Ascending aorta (tissue), 2 donors: Measurements from ENCODE around the gene EML5. TPM values are rescaled to one million over a fixed set of nuclear protein-coding genes. Genes with fewer than 3 reads are reported as not detected.

ENCODE experiments used
- DNase-seq, 2 donors: peaks; one replicate each; pipeline ENCODE4 v3.0.0-alpha.2; 2019; ENCODE audit warnings: low spot score in 2 of 2
- H3K27ac ChIP-seq, 2 donors: fragments of 200-600 bp; sonication (generic); one replicate each; pipeline ENCODE4 v1.5.1; 2016 to 2017; ENCODE audit warnings: mild to moderate bottlenecking in 1 of 2
- H3K27me3 ChIP-seq: fragments of 200-600 bp; sonication (generic); one replicate; pipeline ENCODE4 v1.5.1; 2017
- H3K36me3 ChIP-seq, 2 donors: fragments of 200-600 bp; sonication (generic); one replicate each; pipeline ENCODE4 v1.5.1; 2016
- H3K4me1 ChIP-seq, 2 donors: fragments of 200-600 bp; sonication (generic); one replicate each; pipeline ENCODE4 v1.5.1; 2016 to 2017; ENCODE audit warnings: mild to moderate bottlenecking in 1 of 2
- H3K4me3 ChIP-seq, 2 donors: fragments of 200-600 bp; sonication (generic); one replicate each; pipeline ENCODE4 v1.5.1; 2016 to 2017; ENCODE audit warnings: mild to moderate bottlenecking in 1 of 2
- H3K9me3 ChIP-seq, 2 donors: fragments of 200-600 bp; sonication (generic); one replicate each; pipeline ENCODE4 v1.5.1; 2016
- intact Hi-C: fragments of 100-400 bp; cut with DNase I; formaldehyde crosslinking; loops from one replicate; pipeline ENCODE4 v1.15.1; 2023
- total RNA-seq: library from RNA; depleted of rRNA; stranded (reverse); fragments of >200 nt; gene quantifications from one replicate; pipeline ENCODE4 v1.1.0, GENCODE V29; 2016
- TF ChIP-seq, protein P1 (sequence below), 3 experiments: fragments of 200-600 bp in 2 of 3; fragments of 450-650 bp in 1 of 3; sonication (generic) in 2 of 3; IDR thresholded peaks; one replicate each; pipeline ENCODE4 v1.5.1; 2016 to 2019; ENCODE audit warnings: antibody characterized with exemption in 3 of 3, mild to moderate bottlenecking in 1 of 3, moderate library complexity in 1 of 3

The EML5 gene
- total RNA-seq, 1 donor from 2014 or later = 0.21 TPM

DNA sequence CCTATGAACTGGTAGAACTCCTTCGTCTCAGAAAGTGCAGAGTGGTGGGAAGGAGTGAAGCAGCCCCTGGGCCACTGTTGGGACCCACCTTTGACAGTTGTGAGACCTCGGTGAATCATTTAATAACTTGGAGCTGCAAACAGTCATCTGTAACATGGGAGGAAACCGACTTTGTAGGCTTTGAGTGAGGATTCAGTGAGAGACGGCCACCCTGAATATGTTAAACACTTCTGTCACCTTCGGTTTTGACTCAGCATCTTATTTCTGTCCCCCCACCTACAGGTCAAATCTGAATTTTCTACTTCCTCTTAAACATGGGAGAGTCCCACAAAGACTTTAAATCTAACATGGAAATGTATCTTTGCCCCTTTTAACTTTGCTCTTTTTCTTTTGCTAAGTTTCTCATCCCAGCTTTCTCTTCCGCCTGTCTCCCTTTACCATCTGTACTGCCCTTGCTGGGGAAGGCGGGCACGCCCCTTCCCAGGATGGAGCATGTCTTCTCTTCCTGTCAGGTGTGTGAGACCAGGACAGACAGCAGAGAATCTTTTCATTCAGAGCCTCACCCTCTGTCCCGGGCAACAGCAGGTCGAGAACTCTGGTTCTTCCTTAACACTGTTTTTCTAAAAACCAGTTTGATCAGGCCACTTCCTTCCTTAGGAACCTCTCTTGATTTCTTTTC lies 192.9 kb downstream of the EML5 start:
- TF ChIP-seq, protein P1, sequence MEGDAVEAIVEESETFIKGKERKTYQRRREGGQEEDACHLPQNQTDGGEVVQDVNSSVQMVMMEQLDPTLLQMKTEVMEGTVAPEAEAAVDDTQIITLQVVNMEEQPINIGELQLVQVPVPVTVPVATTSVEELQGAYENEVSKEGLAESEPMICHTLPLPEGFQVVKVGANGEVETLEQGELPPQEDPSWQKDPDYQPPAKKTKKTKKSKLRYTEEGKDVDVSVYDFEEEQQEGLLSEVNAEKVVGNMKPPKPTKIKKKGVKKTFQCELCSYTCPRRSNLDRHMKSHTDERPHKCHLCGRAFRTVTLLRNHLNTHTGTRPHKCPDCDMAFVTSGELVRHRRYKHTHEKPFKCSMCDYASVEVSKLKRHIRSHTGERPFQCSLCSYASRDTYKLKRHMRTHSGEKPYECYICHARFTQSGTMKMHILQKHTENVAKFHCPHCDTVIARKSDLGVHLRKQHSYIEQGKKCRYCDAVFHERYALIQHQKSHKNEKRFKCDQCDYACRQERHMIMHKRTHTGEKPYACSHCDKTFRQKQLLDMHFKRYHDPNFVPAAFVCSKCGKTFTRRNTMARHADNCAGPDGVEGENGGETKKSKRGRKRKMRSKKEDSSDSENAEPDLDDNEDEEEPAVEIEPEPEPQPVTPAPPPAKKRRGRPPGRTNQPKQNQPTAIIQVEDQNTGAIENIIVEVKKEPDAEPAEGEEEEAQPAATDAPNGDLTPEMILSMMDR (IDR thresholded peaks at IDR 0.05) = no peak
- no peak overlapping the region for H3K27ac ChIP-seq
- no peaks in the 10 kb centered on the region for H3K27me3 ChIP-seq
- peaks cover 73 to 78% of the 10 kb centered on the region in 2 donors for H3K36me3 ChIP-seq
- no peak for DNase-seq
- intact Hi-C loops = no loop called here
- H3K4me1 ChIP-seq = no peaks in the 10 kb centered on the region
- no peaks in the 10 kb centered on the region for H3K9me3 ChIP-seq
- no peak overlapping the region for H3K4me3 ChIP-seq

DNA sequence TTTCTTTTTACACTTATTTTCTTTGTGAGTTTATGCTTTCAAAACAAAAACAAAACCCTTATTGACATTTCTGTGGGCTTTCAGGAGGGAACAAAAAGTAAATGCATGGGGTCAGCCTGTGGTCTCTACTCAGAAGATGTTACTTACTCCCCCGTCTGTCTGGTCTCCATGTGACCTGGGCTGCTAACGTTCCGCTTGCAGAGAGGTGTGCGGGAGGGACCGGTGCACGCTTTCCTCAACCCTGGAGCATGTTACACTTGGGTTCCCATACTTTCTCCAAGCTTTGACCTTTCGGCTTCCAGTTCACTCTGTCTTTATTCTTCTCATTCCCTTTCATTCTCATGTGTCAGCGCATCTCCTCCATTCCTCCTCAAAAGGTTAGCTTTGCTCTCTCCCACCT lies 193.4 kb downstream of the EML5 start:
- intact Hi-C loops = no loop called here
- H3K27ac ChIP-seq = no peak overlapping the region
- no peak overlapping the region for H3K4me3 ChIP-seq
- H3K4me1 ChIP-seq = no peaks in the 10 kb centered on the region
- H3K36me3 ChIP-seq = peaks cover 71 to 74% of the 10 kb centered on the region in 2 donors
- DNase-seq = no peak
- no peaks in the 10 kb centered on the region for H3K27me3 ChIP-seq
- no peaks in the 10 kb centered on the region for H3K9me3 ChIP-seq
- TF ChIP-seq, protein P1 (IDR thresholded peaks at IDR 0.05) = no peak

DNA sequence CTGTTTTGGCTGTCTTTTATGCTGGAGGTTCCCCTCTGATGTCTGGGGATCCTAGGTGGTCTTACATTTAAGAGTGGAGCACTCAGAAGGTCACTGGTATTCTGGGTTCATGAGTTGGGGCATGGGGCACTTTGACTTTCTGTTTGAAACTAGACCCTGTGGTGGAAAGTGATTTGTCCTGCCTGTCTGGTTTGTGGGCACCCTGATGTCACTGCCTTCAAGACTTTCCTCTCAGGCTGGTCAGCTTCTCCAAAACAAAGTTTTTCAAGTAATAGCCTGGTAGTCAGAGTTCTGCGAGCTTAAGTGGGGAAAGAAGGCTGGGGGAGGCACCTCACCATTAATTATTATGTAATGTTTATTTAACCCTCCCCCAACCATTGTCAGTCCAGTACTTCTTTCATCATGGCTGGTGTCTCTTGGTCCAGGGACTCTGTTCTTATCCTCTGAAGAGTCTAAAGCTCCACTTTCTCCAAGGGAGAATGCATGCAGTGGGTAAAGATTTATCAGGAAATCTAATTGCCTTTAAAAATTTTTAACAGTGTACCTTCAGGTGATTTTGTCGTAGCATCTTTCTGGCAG lies 194.6 kb downstream of the EML5 start:
- H3K36me3 ChIP-seq = peaks cover 61 to 65% of the 10 kb centered on the region in 2 donors
- DNase-seq = no peak
- H3K9me3 ChIP-seq = no peaks in the 10 kb centered on the region
- no peak overlapping the region for H3K27ac ChIP-seq
- H3K27me3 ChIP-seq = no peaks in the 10 kb centered on the region
- intact Hi-C loops = no loop called here
- TF ChIP-seq, protein P1 (IDR thresholded peaks at IDR 0.05) = no peak
- H3K4me1 ChIP-seq = no peaks in the 10 kb centered on the region
- H3K4me3 ChIP-seq = no peak overlapping the region

DNA sequence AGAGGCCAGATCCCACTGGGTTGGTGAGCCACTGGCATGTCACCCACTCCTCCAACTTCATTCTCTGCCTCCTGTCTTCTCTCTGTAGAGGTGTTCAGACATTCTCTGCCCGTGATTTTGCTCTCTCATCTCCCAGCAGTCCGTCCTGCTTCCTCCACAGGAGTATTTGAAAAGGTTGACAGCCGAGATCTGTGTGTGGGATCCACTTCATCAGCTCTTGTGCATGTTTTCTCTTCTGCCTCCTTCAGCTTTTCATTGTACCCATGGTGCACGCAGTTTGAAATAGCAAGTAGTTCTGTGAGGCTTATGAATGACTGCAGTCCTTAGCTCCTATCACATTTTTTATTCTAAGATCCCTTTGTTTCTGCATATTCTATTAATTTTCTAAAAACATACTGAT lies 195.2 kb downstream of the EML5 start:
- TF ChIP-seq, protein P1 (IDR thresholded peaks at IDR 0.05) = no peak
- H3K4me3 ChIP-seq = no peak overlapping the region
- H3K4me1 ChIP-seq = no peaks in the 10 kb centered on the region
- H3K27ac ChIP-seq = no peak overlapping the region
- no peaks in the 10 kb centered on the region for H3K27me3 ChIP-seq
- intact Hi-C loops = no loop called here
- peaks cover 55 to 63% of the 10 kb centered on the region in 2 donors for H3K36me3 ChIP-seq
- no peaks in the 10 kb centered on the region for H3K9me3 ChIP-seq
- DNase-seq = no peak

DNA sequence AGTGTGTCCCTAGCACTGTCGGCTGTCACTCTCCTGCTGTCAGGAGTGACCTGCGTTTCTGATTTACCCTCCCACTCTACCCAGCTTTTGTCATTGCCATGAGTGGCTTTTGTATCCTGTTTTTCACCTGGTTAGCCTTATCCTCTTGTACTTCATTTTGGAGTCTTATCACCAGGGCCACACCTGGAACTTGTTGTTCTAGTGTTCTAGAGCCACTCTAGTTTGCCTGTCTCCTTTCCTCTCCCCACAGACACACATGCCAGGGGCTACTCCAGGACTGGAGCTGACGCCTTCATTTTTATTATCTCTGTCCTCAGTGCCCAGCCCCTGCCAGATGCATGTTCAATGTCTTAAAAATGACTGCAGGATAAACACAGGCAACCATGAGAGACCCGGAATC lies 195.7 kb downstream of the EML5 start:
- no peaks in the 10 kb centered on the region for H3K4me1 ChIP-seq
- H3K27me3 ChIP-seq = no peaks in the 10 kb centered on the region
- no peaks in the 10 kb centered on the region for H3K9me3 ChIP-seq
- peaks cover 50 to 58% of the 10 kb centered on the region in 2 donors for H3K36me3 ChIP-seq
- DNase-seq = no peak
- intact Hi-C loops = no loop called here
- no peak overlapping the region for H3K27ac ChIP-seq
- TF ChIP-seq, protein P1 (IDR thresholded peaks at IDR 0.05) = no peak
- no peak overlapping the region for H3K4me3 ChIP-seq
